Middle frontal gyrus (tissue), 1 donor: ENCODE data around the gene PLEKHJ1.

ENCODE experiments used
- DNase-seq: peaks from one replicate; pipeline ENCODE4 v3.0.0-alpha.2; 2015; ENCODE audit warnings: low spot score; ENCODE audit errors: extremely low spot score

PLEKHJ1 gene

GRCh38 chr19:2249880-2250765 is 14.0 kb upstream of the PLEKHJ1 start:
- DNase-seq = no peak

GRCh38 chr19:2249010-2249866 is 13.1 kb upstream of the PLEKHJ1 start, which contains the start of gene AMH:
Gene AMH (plus strand): TSS chr19:2249323. CDS start chr19:2249333, 10 bp downstream.
- DNase-seq = no peak

- no peak for DNase-seq
Observed at GRCh38 chr19:2248136-2249009, 12.2 kb upstream of the PLEKHJ1 start.

- DNase-seq = no peak
Observed at GRCh38 chr19:2247433-2248101, 11.4 kb upstream of the PLEKHJ1 start.

GRCh38 chr19:2246801-2247361 is 10.8 kb upstream of the PLEKHJ1 start:
- no peak for DNase-seq

GRCh38 chr19:2246014-2246620 is 10.0 kb upstream of the PLEKHJ1 start:
- DNase-seq = no peak

- no peak for DNase-seq
Observed at GRCh38 chr19:2245273-2245672, 9.1 kb upstream of the PLEKHJ1 start.

GRCh38 chr19:2244486-2244885 is 8.4 kb upstream of the PLEKHJ1 start:
- no peak for DNase-seq

GRCh38 chr19:2244125-2244411 is 7.9 kb upstream of the PLEKHJ1 start:
- no peak for DNase-seq

GRCh38 chr19:2243274-2244124 is 7.4 kb upstream of the PLEKHJ1 start:
- no peak for DNase-seq

GRCh38 chr19:2242816-2243215 is 6.7 kb upstream of the PLEKHJ1 start:
- DNase-seq = no peak

GRCh38 chr19:2242092-2242537 is 6.0 kb upstream of the PLEKHJ1 start:
- no peak for DNase-seq

GRCh38 chr19:2240881-2241760 is 5.0 kb upstream of the PLEKHJ1 start:
- DNase-seq = no peak

GRCh38 chr19:2239771-2240770 is 3.9 kb upstream of the PLEKHJ1 start:
- DNase-seq = no peak

- no peak for DNase-seq
Observed at GRCh38 chr19:2239173-2239572, 3.0 kb upstream of the PLEKHJ1 start.

- no peak for DNase-seq
Observed at GRCh38 chr19:2237869-2238153, 1.7 kb upstream of the PLEKHJ1 start.
